ENCODE measurements around the gene RNU6-9.

The RNU6-9 gene

DNA sequence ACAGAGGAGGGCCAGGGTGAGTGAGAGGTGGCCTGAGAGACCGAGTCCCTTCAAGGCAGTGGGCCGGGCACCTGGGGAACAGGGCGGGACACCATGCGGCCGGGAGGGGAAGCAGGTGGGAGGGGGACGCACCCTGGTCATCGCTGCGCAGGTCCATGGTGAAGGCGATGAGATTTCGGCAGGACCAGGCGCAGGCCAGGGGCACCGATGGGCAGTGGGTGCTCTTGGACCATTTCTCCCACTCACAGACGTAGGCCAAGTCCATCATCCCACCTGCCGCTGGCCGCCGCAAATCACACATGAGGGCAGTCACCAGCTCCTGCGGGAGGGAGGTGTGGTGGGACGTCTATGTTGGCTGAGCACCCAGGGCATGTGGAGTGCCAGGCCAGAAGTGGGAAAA is 2.5 kb upstream of the RNU6-9 start:
- no peak overlapping the region for H3K27ac ChIP-seq
- TF ChIP-seq, protein P1, sequence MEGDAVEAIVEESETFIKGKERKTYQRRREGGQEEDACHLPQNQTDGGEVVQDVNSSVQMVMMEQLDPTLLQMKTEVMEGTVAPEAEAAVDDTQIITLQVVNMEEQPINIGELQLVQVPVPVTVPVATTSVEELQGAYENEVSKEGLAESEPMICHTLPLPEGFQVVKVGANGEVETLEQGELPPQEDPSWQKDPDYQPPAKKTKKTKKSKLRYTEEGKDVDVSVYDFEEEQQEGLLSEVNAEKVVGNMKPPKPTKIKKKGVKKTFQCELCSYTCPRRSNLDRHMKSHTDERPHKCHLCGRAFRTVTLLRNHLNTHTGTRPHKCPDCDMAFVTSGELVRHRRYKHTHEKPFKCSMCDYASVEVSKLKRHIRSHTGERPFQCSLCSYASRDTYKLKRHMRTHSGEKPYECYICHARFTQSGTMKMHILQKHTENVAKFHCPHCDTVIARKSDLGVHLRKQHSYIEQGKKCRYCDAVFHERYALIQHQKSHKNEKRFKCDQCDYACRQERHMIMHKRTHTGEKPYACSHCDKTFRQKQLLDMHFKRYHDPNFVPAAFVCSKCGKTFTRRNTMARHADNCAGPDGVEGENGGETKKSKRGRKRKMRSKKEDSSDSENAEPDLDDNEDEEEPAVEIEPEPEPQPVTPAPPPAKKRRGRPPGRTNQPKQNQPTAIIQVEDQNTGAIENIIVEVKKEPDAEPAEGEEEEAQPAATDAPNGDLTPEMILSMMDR (conservative IDR thresholded peaks at IDR 0.05): no peak

DNA sequence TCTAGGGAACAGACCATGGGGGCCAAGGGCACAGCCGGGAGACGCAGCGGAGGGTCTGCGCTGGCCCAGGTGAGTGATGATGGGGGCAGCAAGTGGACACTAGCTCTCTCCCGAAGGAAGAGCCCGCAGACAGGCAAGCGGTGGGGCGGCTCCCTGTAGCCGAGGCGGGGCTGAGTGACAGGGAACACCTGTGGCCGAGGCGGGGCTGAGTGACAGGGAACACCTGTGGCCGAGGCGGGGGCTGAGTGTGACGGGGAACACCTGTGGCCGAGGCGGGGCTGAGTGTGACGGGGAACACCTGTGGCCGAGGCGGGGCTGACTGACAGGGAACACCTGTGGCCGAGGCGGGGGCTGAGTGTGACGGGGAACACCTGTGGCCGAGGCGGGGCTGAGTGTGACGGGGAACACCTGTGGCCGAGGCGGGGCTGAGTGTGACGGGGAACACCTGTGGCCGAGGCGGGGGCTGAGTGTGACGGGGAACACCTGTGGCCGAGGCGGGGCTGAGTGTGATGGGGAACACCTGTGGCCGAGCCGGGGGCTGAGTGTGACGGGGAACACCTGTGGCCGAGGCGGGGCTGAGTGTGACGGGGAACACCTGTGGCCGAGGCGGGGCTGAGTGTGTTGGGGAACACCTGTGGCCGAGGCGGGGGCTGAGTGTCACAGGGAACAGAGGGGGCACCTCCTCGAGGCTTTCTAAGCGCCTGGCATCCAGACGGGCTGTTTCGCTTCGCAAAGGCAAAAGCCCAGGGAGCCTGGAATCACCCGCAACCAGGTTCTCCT is 1.7 kb upstream of the RNU6-9 start:
- peak overlapping the region; percentile 94; the same call in 1 of the 2 replicates for H3K27ac ChIP-seq

DNA sequence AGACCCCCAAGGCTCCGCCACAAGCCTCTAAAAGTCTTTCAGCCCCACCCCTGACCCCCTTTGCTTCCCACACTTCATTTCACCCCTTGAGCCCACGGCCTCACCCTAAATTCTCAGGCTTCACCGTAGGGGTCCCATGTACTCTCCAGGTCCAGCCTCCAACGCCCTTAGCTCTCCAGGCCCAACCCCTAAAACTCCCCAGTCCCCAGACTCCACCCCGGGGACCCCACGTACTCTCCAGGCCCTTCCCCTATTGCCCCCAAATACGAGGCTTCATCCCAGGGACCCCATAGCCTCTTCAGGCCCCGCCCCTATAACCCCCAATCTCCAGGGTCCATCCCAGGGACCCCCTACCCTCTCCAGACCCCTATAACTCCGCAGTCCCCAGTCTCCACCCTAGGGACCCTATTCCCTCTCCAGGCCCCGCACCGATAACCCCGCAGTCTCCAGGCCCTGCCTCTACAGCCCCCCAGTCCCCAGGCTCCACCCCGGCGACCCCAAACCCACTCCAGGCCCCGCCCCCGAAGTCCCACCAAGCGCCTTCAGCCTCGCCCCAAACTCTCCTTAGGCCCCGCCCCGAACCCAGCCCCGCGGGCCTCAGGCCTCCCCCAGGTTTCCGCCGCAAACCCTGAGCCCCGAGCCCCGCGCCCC is 916 bp upstream of the RNU6-9 start:
- TF ChIP-seq, protein P1 (conservative IDR thresholded peaks at IDR 0.05): no peak
- H3K27ac ChIP-seq: peak overlapping the region; percentile 94

DNA sequence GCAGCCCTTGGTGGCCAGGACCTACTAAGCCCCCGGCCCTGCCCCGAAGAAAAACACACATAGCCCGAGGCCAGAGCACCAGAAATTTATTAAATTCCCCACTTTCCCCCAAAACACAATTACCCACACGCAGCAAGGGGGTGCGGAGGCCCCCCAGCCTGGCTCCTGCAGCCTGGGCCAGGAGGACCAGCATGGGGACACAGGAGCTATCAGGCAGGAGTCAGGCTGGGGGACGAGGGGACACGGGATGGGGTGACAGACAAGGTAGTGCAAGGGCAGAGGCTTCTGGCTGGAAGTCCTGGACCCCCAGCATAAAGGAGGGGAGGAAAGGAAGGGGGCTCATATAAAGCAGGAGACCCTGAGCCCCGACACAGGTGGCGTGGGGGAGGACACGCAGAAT is 3.1 kb downstream of the RNU6-9 start:
- TF ChIP-seq, protein P1 (conservative IDR thresholded peaks at IDR 0.05): no peak
- H3K27ac ChIP-seq: no peak overlapping the region

DNA sequence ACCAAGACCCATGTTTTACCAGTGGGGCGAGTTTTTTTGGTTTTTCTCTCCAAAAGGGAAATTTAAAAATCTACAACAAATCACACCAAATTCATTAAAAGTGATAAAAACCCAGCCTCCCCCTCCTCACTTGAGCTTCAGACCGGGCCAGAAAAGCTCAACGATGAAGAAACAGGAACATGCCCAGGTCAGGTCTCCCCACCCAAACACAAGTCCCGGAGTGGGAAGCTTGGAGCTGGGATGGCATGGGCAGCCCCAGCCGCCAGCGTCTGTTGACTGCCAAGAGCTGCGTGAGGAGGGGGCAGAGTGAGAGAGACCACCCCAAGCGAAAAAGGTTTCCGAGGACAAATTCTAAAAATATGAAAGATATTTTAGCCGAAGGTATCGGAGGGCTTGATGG is 3.7 kb downstream of the RNU6-9 start:
- TF ChIP-seq, protein P1 (conservative IDR thresholded peaks at IDR 0.05): no peak
- no peak overlapping the region for H3K27ac ChIP-seq

DNA sequence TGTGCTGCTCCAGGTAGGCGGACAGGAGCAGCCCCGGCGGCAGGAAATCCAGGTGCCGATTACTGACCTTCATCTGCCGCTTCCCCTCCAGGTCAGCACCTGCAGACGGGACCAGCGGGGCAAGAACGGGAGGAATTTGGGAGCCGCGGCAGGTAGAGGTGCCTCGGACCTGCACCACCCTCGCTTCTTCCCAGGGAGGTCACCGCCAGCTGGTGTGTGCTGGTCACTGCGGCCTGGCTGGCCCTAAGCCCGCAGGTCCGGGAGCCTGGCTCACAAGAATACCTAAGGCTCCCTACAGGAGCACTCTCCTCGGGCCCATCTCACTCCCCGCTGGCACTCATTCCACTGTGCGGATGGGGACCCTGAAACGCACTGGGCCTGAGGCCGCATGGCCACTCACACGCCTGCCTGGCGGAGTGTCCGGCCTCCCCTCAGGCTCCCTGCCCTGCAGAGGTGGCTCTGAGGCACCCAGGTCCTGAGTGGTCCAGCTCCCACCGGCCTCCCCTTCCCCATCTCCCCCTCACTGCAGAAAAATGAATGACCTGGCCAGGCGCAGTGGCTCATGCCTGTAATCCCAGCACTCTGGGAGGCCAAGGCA is 4.3 kb downstream of the RNU6-9 start:
- TF ChIP-seq, protein P1 (conservative IDR thresholded peaks at IDR 0.05): no peak; the same call in 1 of the 2 replicates
- H3K27ac ChIP-seq: no peak overlapping the region

DNA sequence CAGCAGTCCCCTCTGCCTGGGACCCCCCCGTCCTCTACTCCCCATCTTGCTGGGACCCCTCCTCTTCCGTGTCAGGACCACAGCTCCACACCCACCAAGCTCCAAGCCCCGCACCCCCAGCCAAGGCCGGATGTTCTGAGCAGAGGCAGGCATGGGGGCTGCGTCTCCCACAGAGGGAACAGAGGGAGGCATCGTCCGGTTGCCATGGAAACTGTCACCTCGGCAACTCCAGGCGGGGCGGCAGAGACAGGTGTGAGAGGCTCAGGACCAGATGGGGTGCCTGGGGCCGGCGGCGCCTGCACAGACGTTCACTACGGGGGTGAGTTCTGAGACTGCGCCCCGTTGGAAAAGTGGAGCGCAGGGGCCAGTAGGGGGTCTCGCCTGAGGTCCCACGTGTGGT is 5.4 kb downstream of the RNU6-9 start:
- H3K27ac ChIP-seq: no peak overlapping the region
- TF ChIP-seq, protein P1 (conservative IDR thresholded peaks at IDR 0.05): no peak

All from VCaP (cell line).